Activated CD8-positive, alpha-beta T cell treated with anti-CD3 and anti-CD28 coated beads for 36 hours (primary cell): Measurements from ENCODE around the gene SRMS. TPM values are rescaled to one million over a fixed set of nuclear protein-coding genes. Genes with fewer than 3 reads are reported as not detected.

ENCODE experiments used
- ATAC-seq: fragments of 200-7000 bp; cut with Tn5 transposase; one replicate; pipeline ENCODE4 v1.10.0; 2021; ENCODE audit warnings: mild to moderate bottlenecking, moderate library complexity
- CTCF ChIA-PET: fragments of 350-600 bp; sonication (Branson Sonifier 250); formaldehyde crosslinking; loops from one replicate; lab custom pipeline; 2021; ENCODE audit warnings: antibody characterized with exemption; lab: Charles Lee
- POLR2A ChIA-PET: fragments of 350-600 bp; sonication (Branson Sonifier 250); formaldehyde crosslinking; loops from one replicate; lab custom pipeline; 2021; ENCODE audit warnings: antibody characterized with exemption; lab: Charles Lee
- DNase-seq: peaks from one replicate; pipeline ENCODE4 v3.0.0-alpha.2; 2020
- H3K27ac Mint-ChIP-seq: one replicate; pipeline ENCODE4 v1.8.0; 2021; ENCODE audit warnings: mild to moderate bottlenecking, mixed read lengths
- H3K27me3 Mint-ChIP-seq: one replicate; pipeline ENCODE4 v1.8.0; 2021; ENCODE audit warnings: mixed read lengths
- H3K36me3 Mint-ChIP-seq: one replicate; pipeline ENCODE4 v1.8.0; 2021; ENCODE audit warnings: low read depth, mixed read lengths
- H3K4me1 Mint-ChIP-seq: one replicate; pipeline ENCODE4 v1.8.0; 2021; ENCODE audit warnings: low read depth, mixed read lengths
- H3K4me3 Mint-ChIP-seq: one replicate; pipeline ENCODE4 v1.8.0; 2021; ENCODE audit warnings: mild to moderate bottlenecking, moderate library complexity, mixed read lengths
- H3K9me3 Mint-ChIP-seq: one replicate; pipeline ENCODE4 v1.8.0; 2021; ENCODE audit warnings: mixed read lengths
- CTCF ChIP-seq: fragments of 200-600 bp; IDR thresholded peaks from one replicate; pipeline ENCODE4 v1.8.0; 2022; ENCODE audit warnings: antibody characterized with exemption, mild to moderate bottlenecking
- intact Hi-C: fragments of 100-400 bp; cut with micrococcal nuclease; formaldehyde crosslinking; loops from one replicate; pipeline ENCODE4 v1.10.0; 2022
- total RNA-seq, 2 experiments: library from RNA; stranded (reverse); gene quantifications; one replicate each; pipeline ENCODE4 v1.2.3, GENCODE V29; 2021

The SRMS gene
- total RNA-seq, 2 experiments from 2014 or later, result not detected

- POLR2A ChIA-PET, result interaction anchor here (0.6 to 1.0 kb wide), 2 partner anchors 33 to 39 kb away, joined by 3 read pairs; partner anchors contain the start of gene PTK6
Measured at GRCh38 chr20:63497946-63498935, 49.3 kb downstream of the SRMS start.

GRCh38 chr20:63497138-63497945, 50.2 kb downstream of the SRMS start:
- ChIA-PET CTCF (interaction anchor here (0.7 to 2.3 kb wide), 17 partner anchors 10 to 788 kb away, joined by 3 to 22 read pairs (median 4); partner anchors contain the start of genes PPDPF and PTK6), POLR2A (interaction anchor here (0.6 to 1.4 kb wide), 5 partner anchors 23 to 40 kb away, joined by 3 to 5 read pairs (median 3); partner anchors contain the start of genes PPDPF and PTK6)
- Mint-ChIP-seq H3K9me3 (no peaks in the 10 kb centered on the region), H3K36me3 (no peaks in the 10 kb centered on the region), H3K27me3 (peaks cover 12% of the 10 kb centered on the region), H3K4me3 (no peak overlapping the region), H3K27ac (no peak overlapping the region), H3K4me1 (no peaks in the 10 kb centered on the region)
- no peak for TF ChIP-seq CTCF
- ATAC-seq (no peak), DNase-seq (no peak)
- intact Hi-C loops, result no loop called here

More at GRCh38 chr20:63497946-63498935, 49.3 kb downstream of the SRMS start:
- CTCF ChIA-PET, result interaction anchor here (1.7 kb wide), 1 partner anchor 56 kb away, joined by 4 read pairs; no protein-coding TSS in a partner anchor
- no peak for TF ChIP-seq CTCF
- H3K27ac Mint-ChIP-seq, result no peak overlapping the region
- H3K4me1 Mint-ChIP-seq, result no peaks in the 10 kb centered on the region
- no peak for ATAC-seq
- peaks cover 12% of the 10 kb centered on the region for H3K27me3 Mint-ChIP-seq
- no peak overlapping the region for H3K4me3 Mint-ChIP-seq
- no peaks in the 10 kb centered on the region for H3K36me3 Mint-ChIP-seq
- intact Hi-C loops, result no loop called here
- DNase-seq, result no peak
- H3K9me3 Mint-ChIP-seq, result no peaks in the 10 kb centered on the region

- H3K4me3 Mint-ChIP-seq, result no peak overlapping the region
- ChIA-PET POLR2A (interaction anchor here (0.9 to 1.4 kb wide), 4 partner anchors 24 to 278 kb away, joined by 3 to 5 read pairs (median 3); partner anchors contain the start of gene PPDPF), CTCF (interaction anchor here (0.6 to 2.3 kb wide), 25 partner anchors 8 to 789 kb away, joined by 3 to 22 read pairs (median 3); partner anchors contain the start of genes PPDPF and PTK6)
- H3K9me3 Mint-ChIP-seq, result no peaks in the 10 kb centered on the region
- intact Hi-C loops, result no loop called here
- peaks cover 12% of the 10 kb centered on the region for H3K27me3 Mint-ChIP-seq
- H3K36me3 Mint-ChIP-seq, result no peaks in the 10 kb centered on the region
- H3K4me1 Mint-ChIP-seq, result no peaks in the 10 kb centered on the region
- ATAC-seq (peak; percentile 9), DNase-seq (no peak)
- no peak for TF ChIP-seq CTCF
- no peak overlapping the region for H3K27ac Mint-ChIP-seq
Measured at GRCh38 chr20:63496596-63497120, 50.9 kb downstream of the SRMS start.

- H3K4me3 Mint-ChIP-seq, result no peak overlapping the region
- CTCF ChIA-PET, result interaction anchor here (0.6 to 2.3 kb wide), 22 partner anchors 9 to 624 kb away, joined by 3 to 22 read pairs (median 4); partner anchors contain the start of genes PPDPF and PTK6
- no peak overlapping the region for H3K27ac Mint-ChIP-seq
Measured at GRCh38 chr20:63495741-63496595, 51.6 kb downstream of the SRMS start.

More at GRCh38 chr20:63495741-63496595, 51.6 kb downstream of the SRMS start:
- H3K9me3 Mint-ChIP-seq, result no peaks in the 10 kb centered on the region
- TF ChIP-seq CTCF, result peak; percentile 99
- H3K4me1 Mint-ChIP-seq, result no peaks in the 10 kb centered on the region
- peaks cover 12% of the 10 kb centered on the region for H3K27me3 Mint-ChIP-seq
- no peaks in the 10 kb centered on the region for H3K36me3 Mint-ChIP-seq
- POLR2A ChIA-PET, result interaction anchor here (0.9 to 1.4 kb wide), 3 partner anchors 25 to 277 kb away, joined by 3 to 5 read pairs (median 3); partner anchors contain the start of gene PPDPF
- ATAC-seq (peak; percentile 82), DNase-seq (peak; percentile 78)
- intact Hi-C loops, result no loop called here
